AG09309 (cell line): ENCODE results near the gene KLHL5.

Experiments used
- DNase-seq: peaks from one replicate; pipeline ENCODE4 v3.0.0-alpha.2; 2010; ENCODE audit warnings: low read depth
- H3K4me3 ChIP-seq: 2 replicates; pipeline ENCODE4 v1.5.1; 2011; ENCODE audit warnings: mild to moderate bottlenecking, low read depth, low read length, moderate library complexity; ENCODE audit not compliant: control insufficient read depth
- TF ChIP-seq, protein P1 (sequence below): IDR thresholded peaks from 2 replicates; pipeline ENCODE4 v1.5.1; 2011; ENCODE audit warnings: mild to moderate bottlenecking, low read depth, low read length, inconsistent platforms; ENCODE audit not compliant: insufficient read depth, control insufficient read depth; ENCODE audit errors: missing control alignments

Gene KLHL5

DNA sequence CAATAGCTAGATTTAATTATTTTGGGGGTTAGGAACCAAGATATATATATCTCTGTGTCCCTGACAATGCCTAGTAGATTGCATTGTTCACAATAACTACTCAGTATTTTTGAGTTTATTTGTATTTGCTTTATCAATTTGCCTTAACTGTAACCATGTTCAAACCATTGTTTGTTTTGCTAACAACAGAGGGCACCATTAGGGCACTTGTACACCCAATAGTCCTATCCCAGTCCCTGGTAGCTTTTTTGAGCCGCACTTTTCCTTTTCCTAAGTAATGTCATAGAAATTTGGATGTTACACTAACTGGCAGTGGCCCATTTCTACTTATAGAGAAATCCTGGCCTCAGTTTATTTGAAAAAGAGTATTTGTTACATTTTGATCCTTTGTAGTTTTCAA, 575 bp upstream of the KLHL5 start:
- no peak for DNase-seq
- TF ChIP-seq, protein P1, sequence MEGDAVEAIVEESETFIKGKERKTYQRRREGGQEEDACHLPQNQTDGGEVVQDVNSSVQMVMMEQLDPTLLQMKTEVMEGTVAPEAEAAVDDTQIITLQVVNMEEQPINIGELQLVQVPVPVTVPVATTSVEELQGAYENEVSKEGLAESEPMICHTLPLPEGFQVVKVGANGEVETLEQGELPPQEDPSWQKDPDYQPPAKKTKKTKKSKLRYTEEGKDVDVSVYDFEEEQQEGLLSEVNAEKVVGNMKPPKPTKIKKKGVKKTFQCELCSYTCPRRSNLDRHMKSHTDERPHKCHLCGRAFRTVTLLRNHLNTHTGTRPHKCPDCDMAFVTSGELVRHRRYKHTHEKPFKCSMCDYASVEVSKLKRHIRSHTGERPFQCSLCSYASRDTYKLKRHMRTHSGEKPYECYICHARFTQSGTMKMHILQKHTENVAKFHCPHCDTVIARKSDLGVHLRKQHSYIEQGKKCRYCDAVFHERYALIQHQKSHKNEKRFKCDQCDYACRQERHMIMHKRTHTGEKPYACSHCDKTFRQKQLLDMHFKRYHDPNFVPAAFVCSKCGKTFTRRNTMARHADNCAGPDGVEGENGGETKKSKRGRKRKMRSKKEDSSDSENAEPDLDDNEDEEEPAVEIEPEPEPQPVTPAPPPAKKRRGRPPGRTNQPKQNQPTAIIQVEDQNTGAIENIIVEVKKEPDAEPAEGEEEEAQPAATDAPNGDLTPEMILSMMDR, result no peak
- H3K4me3 ChIP-seq, result no peak overlapping the region

GRCh38 chr4:39062770-39063097, 702 bp downstream of the KLHL5 start:
- DNase-seq, result no peak
- no peak overlapping the region for H3K4me3 ChIP-seq
- TF ChIP-seq, protein P1, result no peak

GRCh38 chr4:39063430-39063829, 1.4 kb downstream of the KLHL5 start:
- TF ChIP-seq, protein P1, result no peak
- no peak for DNase-seq
- no peak overlapping the region for H3K4me3 ChIP-seq

- TF ChIP-seq, protein P1, result no peak
- no peak for DNase-seq
- H3K4me3 ChIP-seq, result no peak overlapping the region
Observed at GRCh38 chr4:39066371-39066770, 4.3 kb downstream of the KLHL5 start.

GRCh38 chr4:39067031-39067430, 5.0 kb downstream of the KLHL5 start:
- TF ChIP-seq, protein P1, result no peak
- no peak for DNase-seq
- H3K4me3 ChIP-seq, result no peak overlapping the region

DNA sequence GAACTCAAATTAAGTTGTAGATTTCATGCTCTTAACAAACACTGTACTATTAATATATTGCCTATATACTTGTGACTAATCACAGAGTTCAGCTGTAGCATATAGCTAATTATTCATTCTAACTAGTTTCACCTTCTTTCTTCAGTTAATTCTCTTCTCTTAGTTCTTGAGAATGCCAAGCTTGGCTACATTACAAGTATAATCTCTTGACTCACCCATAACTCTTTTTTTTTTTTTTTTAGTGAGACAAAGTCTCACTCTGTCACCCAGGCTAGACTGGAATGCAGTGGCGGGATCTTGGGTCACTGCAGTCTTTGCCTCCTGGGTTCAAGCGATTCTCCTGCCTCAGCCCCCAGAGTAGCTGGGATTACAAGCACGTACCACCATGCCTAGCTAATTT, 5.4 kb downstream of the KLHL5 start:
- TF ChIP-seq, protein P1, result no peak
- no peak overlapping the region for H3K4me3 ChIP-seq
- no peak for DNase-seq

GRCh38 chr4:39068907-39069306, 6.9 kb downstream of the KLHL5 start:
- no peak overlapping the region for H3K4me3 ChIP-seq
- TF ChIP-seq, protein P1, result no peak
- no peak for DNase-seq
